Left lung (tissue), 10 donors: ENCODE data around the gene BAIAP2L2. TPM values are rescaled to one million over a fixed set of nuclear protein-coding genes. Genes with fewer than 3 reads are reported as not detected.

Experiments
- ATAC-seq: fragments of 200-7000 bp; cut with Tn5 transposase; one replicate; pipeline ENCODE4 v1.9.1; 2020; ENCODE audit warnings: moderate library complexity
- DNase-seq, 4 donors: peaks; one replicate each; pipeline ENCODE4 v3.0.0-alpha.2; 2013 to 2020
- H3K27ac ChIP-seq, 2 donors: fragments of 200-600 bp; sonication (generic) in 1 of 2; one replicate each; pipeline versions ENCODE4 v1.5.0 to v1.8.0; 2020 to 2021
- H3K27me3 ChIP-seq, 2 donors: fragments of 200-600 bp; sonication (generic) in 1 of 2; one replicate each; pipeline versions ENCODE4 v1.5.0 to v1.8.0; 2020 to 2021
- H3K36me3 ChIP-seq, 2 donors: fragments of 200-600 bp; sonication (generic) in 1 of 2; one replicate each; pipeline versions ENCODE4 v1.5.0 to v1.8.0; 2020 to 2021
- H3K4me1 ChIP-seq, 2 donors: fragments of 200-600 bp; one replicate each; pipeline ENCODE4 v1.8.0; 2021
- H3K4me3 ChIP-seq, 2 donors: fragments of 200-600 bp; sonication (generic) in 1 of 2; one replicate each; pipeline versions ENCODE4 v1.5.0 to v1.8.0; 2020 to 2021; ENCODE audit warnings: mild to moderate bottlenecking in 1 of 2
- H3K9me3 ChIP-seq, 2 donors: fragments of 200-600 bp; sonication (generic) in 1 of 2; one replicate each; pipeline versions ENCODE4 v1.5.0 to v1.8.0; 2020 to 2021
- CTCF ChIP-seq, 2 donors: fragments of 200-600 bp; sonication (generic) in 1 of 2; IDR thresholded peaks; one replicate each; pipeline versions ENCODE4 v1.5.0 to v1.8.0; 2021; ENCODE audit warnings: antibody characterized with exemption in 2 of 2
- intact Hi-C, 2 donors: fragments of 100-400 bp; cut with DNase I; formaldehyde crosslinking; loops; one replicate each; pipeline versions ENCODE4 v1.11.2 to v1.14.2; 2022
- polyA plus RNA-seq, 6 donors: library from polyadenylated mRNA; unstranded; fragments of 120-200 nt; gene quantifications; one replicate each; pipeline ENCODE4 v1.2.1, GENCODE V29; 2013; ENCODE audit not compliant: insufficient read length in 6 of 6
- total RNA-seq, 2 donors: library from RNA; stranded (reverse); fragmentation: NEBNext Ultra II Directional; extraction: Animal tissue kit (Norgen Biotek cat#: 25700); gene quantifications; one replicate each; pipeline ENCODE4 v1.2.1, GENCODE V29; 2021
- donor health status: DM: no; HTN: yes; CAD: no.
- donor health status: DM: no; HTN: no; CAD: no.

BAIAP2L2 gene
- total and polyA plus RNA-seq, 8 donors: 0.34 to 1.5 (median 0.99) TPM

- Histone ChIP-seq H3K4me1 (peaks cover 0 to 8% of the 10 kb centered on the region in 2 donors), H3K36me3 (no peaks in the 10 kb centered on the region), H3K27me3 (no peaks in the 10 kb centered on the region), H3K4me3 (no peak overlapping the region), H3K9me3 (no peaks in the 10 kb centered on the region), H3K27ac (no peak overlapping the region)
- ATAC-seq: peak; percentile 83
- intact Hi-C loops: no loop called here
- peak; percentile 84 to 93 for TF ChIP-seq CTCF (IDR thresholded peaks at IDR 0.05)
- peak; percentile 67 to 93 (median 83) for DNase-seq
These were observed 58.3 kb downstream of the BAIAP2L2 start for GRCh38 chr22:38051900-38052862.

- H3K4me1 ChIP-seq: no peaks in the 10 kb centered on the region
- intact Hi-C loops: no loop called here
These were observed 59.2 kb downstream of the BAIAP2L2 start for GRCh38 chr22:38051261-38051660.

GRCh38 chr22:38050720-38051119 is 59.8 kb downstream of the BAIAP2L2 start:
- no peaks in the 10 kb centered on the region for H3K36me3 ChIP-seq
- DNase-seq (no peak), ATAC-seq (no peak)
- TF ChIP-seq CTCF (IDR thresholded peaks at IDR 0.05): no peak
- no peak overlapping the region for H3K4me3 ChIP-seq
- H3K27me3 ChIP-seq: no peaks in the 10 kb centered on the region
- intact Hi-C loops: no loop called here
- no peaks in the 10 kb centered on the region for H3K9me3 ChIP-seq
- H3K27ac ChIP-seq: no peak overlapping the region
- H3K4me1 ChIP-seq: no peaks in the 10 kb centered on the region

More at GRCh38 chr22:38051261-38051660, 59.2 kb downstream of the BAIAP2L2 start:
- Histone ChIP-seq H3K9me3 (no peaks in the 10 kb centered on the region), H3K4me3 (no peak overlapping the region), H3K36me3 (no peaks in the 10 kb centered on the region), H3K27me3 (no peaks in the 10 kb centered on the region), H3K27ac (no peak overlapping the region)
- DNase-seq: no peak
- no peak for ATAC-seq
- no peak for TF ChIP-seq CTCF (IDR thresholded peaks at IDR 0.05)

- Histone ChIP-seq H3K4me1 (no peaks in the 10 kb centered on the region), H3K27me3 (no peaks in the 10 kb centered on the region), H3K36me3 (no peaks in the 10 kb centered on the region), H3K9me3 (no peaks in the 10 kb centered on the region), H3K4me3 (no peak overlapping the region), H3K27ac (no peak overlapping the region)
- intact Hi-C loops: no loop called here
- DNase-seq (no peak), ATAC-seq (no peak)
- TF ChIP-seq CTCF (IDR thresholded peaks at IDR 0.05): no peak
These were observed 60.5 kb downstream of the BAIAP2L2 start for GRCh38 chr22:38049812-38050619.
